NB4 (cell line): ENCODE results near the gene TUT4.

Experiments
- DNase-seq: peaks from one replicate; pipeline ENCODE4 v3.0.0; 2010; ENCODE audit warnings: low read depth
- H3K4me3 ChIP-seq: one replicate; pipeline ENCODE4 v1.5.1; 2011; ENCODE audit warnings: mild to moderate bottlenecking, low read depth, low read length, moderate library complexity
- MAX ChIP-seq: IDR thresholded peaks from 2 replicates; pipeline ENCODE4 v1.6.1; 2011; ENCODE audit warnings: low read depth, low read length
- MYC ChIP-seq: IDR thresholded peaks from 2 replicates; pipeline ENCODE4 v1.6.1; 2011; ENCODE audit warnings: low read depth, low read length
- POLR2A ChIP-seq: IDR thresholded peaks from 2 replicates; pipeline ENCODE4 v1.6.1; 2011; ENCODE audit warnings: mild to moderate bottlenecking; ENCODE audit not compliant: insufficient read length; ENCODE audit errors: extremely low read depth
- TF ChIP-seq, protein P1 (sequence below): IDR thresholded peaks from one replicate; pipeline ENCODE4 v1.5.1; 2012; ENCODE audit warnings: low read depth, low read length

The TUT4 gene

DNA sequence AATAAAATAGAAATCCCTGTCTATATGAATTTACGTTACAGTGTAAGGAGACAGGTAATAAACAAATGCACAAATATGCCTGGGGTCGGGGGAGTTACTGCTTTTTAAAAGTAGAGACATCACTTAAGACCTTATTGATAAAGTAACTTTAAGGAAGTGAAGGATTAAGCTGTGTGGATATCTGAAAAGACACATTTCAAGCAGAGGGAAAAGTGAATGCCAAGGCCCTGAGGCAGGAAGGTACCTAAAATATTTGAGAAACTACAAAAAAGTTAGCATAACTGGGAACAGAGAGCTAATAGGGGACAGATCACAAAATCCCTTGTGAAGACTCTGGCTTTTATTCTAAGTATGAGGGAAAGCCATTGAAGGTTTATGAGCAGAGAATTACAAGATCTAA is 41.5 kb downstream of the TUT4 start:
- DNase-seq: no peak
- H3K4me3 ChIP-seq: no peak overlapping the region
- TF ChIP-seq, protein P1, sequence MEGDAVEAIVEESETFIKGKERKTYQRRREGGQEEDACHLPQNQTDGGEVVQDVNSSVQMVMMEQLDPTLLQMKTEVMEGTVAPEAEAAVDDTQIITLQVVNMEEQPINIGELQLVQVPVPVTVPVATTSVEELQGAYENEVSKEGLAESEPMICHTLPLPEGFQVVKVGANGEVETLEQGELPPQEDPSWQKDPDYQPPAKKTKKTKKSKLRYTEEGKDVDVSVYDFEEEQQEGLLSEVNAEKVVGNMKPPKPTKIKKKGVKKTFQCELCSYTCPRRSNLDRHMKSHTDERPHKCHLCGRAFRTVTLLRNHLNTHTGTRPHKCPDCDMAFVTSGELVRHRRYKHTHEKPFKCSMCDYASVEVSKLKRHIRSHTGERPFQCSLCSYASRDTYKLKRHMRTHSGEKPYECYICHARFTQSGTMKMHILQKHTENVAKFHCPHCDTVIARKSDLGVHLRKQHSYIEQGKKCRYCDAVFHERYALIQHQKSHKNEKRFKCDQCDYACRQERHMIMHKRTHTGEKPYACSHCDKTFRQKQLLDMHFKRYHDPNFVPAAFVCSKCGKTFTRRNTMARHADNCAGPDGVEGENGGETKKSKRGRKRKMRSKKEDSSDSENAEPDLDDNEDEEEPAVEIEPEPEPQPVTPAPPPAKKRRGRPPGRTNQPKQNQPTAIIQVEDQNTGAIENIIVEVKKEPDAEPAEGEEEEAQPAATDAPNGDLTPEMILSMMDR: no peak
- TF ChIP-seq MYC (no peak), POLR2A (no peak), MAX (no peak)

DNA sequence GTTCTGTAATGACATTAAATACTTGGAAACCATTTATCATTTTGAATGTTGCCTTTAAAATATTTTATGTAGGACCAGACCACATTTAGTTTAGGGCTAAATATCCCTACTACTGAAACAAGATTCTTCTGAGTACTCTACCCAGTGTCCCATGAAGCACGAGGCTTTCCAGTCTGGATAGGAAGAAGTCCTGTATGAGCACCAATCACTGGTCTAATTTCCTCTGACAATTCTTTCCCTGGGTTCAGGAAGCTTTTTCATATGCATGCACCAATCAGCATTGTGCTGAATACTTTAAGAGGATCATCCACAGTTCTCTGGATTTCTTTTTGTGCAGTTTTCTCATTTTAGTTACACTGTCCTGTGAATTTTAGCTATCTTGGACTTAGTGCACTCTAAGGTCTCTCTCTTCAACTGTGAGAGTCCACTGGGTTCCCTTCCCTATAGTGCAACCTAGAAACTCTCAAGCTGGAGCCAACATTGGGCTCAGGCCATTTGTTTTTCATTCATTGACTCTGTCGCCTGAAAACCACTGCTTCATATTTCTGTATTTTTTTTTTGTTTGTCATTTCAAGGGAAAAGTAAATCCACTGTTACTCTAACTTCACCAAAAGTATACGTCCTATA is 45.9 kb downstream of the TUT4 start:
- no peak overlapping the region for H3K4me3 ChIP-seq
- TF ChIP-seq, protein P1: no peak
- no peak for TF ChIP-seq MAX
- no peak for TF ChIP-seq MYC
- no peak for TF ChIP-seq POLR2A
- no peak for DNase-seq

DNA sequence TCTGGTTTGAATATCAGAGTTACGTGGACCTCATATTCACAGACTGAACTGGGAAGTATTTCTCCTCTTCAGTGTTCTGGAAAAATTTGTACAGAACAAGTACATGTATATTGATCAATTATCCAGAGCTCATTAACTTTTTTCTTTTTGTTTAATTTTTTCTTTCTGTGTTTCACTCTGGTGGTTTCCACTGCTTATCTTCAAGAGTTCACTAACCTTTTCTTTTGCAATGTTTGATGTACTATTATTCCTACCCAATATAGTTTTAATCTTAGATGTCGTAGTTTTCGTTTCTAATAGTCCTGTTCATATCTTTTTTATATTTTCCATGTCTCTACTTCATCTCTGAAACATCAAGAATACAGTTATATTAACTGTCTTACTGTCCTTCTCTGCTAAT is 46.5 kb downstream of the TUT4 start:
- TF ChIP-seq POLR2A: no peak
- no peak for TF ChIP-seq MYC
- no peak for TF ChIP-seq MAX
- TF ChIP-seq, protein P1: no peak
- no peak overlapping the region for H3K4me3 ChIP-seq
- DNase-seq: no peak

- no peak for DNase-seq
- TF ChIP-seq, protein P1: no peak
- TF ChIP-seq MYC (no peak), MAX (no peak), POLR2A (no peak)
- H3K4me3 ChIP-seq: no peak overlapping the region
Observed at GRCh38 chr1:52504720-52505119, 48.2 kb downstream of the TUT4 start.

GRCh38 chr1:52503706-52504105 is 49.2 kb downstream of the TUT4 start:
- no peak for DNase-seq
- TF ChIP-seq MAX: no peak
- TF ChIP-seq MYC: no peak
- no peak overlapping the region for H3K4me3 ChIP-seq

GRCh38 chr1:52502789-52503188 is 50.1 kb downstream of the TUT4 start:
- DNase-seq: no peak
- TF ChIP-seq MAX (no peak), MYC (no peak), POLR2A (no peak)
- TF ChIP-seq, protein P1: no peak
- no peak overlapping the region for H3K4me3 ChIP-seq
